Brain microvascular endothelial cell (primary cell): ENCODE measurements around the gene AMFR.

Experiments
- DNase-seq: peaks from one replicate; pipeline ENCODE4 v3.0.0-alpha.2; 2020
- H3K27ac ChIP-seq: fragments of 250-450 bp; sonication (Bioruptor Pico); 2 replicates; pipeline ENCODE4 v1.5.1; 2020; ENCODE audit warnings: mild to moderate bottlenecking, moderate library complexity
- H3K27me3 ChIP-seq: fragments of 250-450 bp; sonication (Bioruptor Pico); replicated peaks from 2 replicates; pipeline ENCODE4 v1.5.1; 2020; ENCODE audit warnings: mild to moderate bottlenecking
- H3K36me3 ChIP-seq: fragments of 250-450 bp; sonication (Bioruptor Pico); replicated peaks from 2 replicates; pipeline ENCODE4 v1.5.1; 2020; ENCODE audit warnings: mild to moderate bottlenecking
- H3K4me3 ChIP-seq: 2 replicates; pipeline ENCODE4 v1.5.1; 2011; ENCODE audit warnings: low read depth, mild to moderate bottlenecking, control low read depth, low read length, moderate library complexity
- CTCF ChIP-seq: IDR thresholded peaks from 2 replicates; pipeline ENCODE4 v1.5.1; 2011; ENCODE audit warnings: low read depth, mild to moderate bottlenecking, moderate library complexity, low read length, control low read depth, inconsistent platforms; ENCODE audit errors: missing control alignments
- in situ Hi-C: cut with HindIII; loops from 2 replicates; pipeline ENCODE4 v1.10.0; 2017; ENCODE audit warnings: low sequenced_read_pairs, low pct_ligation_motif_present

AMFR gene

GRCh38 chr16:56320811-56321558 lies 104.4 kb downstream of the AMFR start:
- TF ChIP-seq CTCF: no peak
- Histone ChIP-seq H3K36me3 (no peaks in the 10 kb centered on the region), H3K27ac (no peak overlapping the region), H3K27me3 (no peaks in the 10 kb centered on the region), H3K4me3 (no peak overlapping the region)
- in situ Hi-C loops: loop anchor here (25.0 kb wide), 1 partner anchor 384 kb away; no protein-coding TSS in a partner anchor
- DNase-seq: no peak

GRCh38 chr16:56320056-56320455 lies 105.3 kb downstream of the AMFR start:
- H3K4me3 ChIP-seq: no peak overlapping the region
- TF ChIP-seq CTCF: no peak
- no peak overlapping the region for H3K27ac ChIP-seq
- no peaks in the 10 kb centered on the region for H3K27me3 ChIP-seq
- in situ Hi-C loops: loop anchor here (25.0 kb wide), 1 partner anchor 383 kb away; no protein-coding TSS in a partner anchor
- no peak for DNase-seq
- H3K36me3 ChIP-seq: no peaks in the 10 kb centered on the region

GRCh38 chr16:56319376-56319775 lies 106.0 kb downstream of the AMFR start:
- Histone ChIP-seq H3K36me3 (no peaks in the 10 kb centered on the region), H3K4me3 (no peak overlapping the region), H3K27me3 (no peaks in the 10 kb centered on the region), H3K27ac (no peak overlapping the region)
- in situ Hi-C loops: loop anchor here (25.0 kb wide), 1 partner anchor 382 kb away; no protein-coding TSS in a partner anchor
- no peak for DNase-seq
- TF ChIP-seq CTCF: no peak

- in situ Hi-C loops: loop anchor here (25.0 kb wide), 1 partner anchor 381 kb away; no protein-coding TSS in a partner anchor
- no peaks in the 10 kb centered on the region for H3K27me3 ChIP-seq
Observed at GRCh38 chr16:56318827-56319140, 106.6 kb downstream of the AMFR start.

GRCh38 chr16:56317998-56318826 lies 107.1 kb downstream of the AMFR start:
- peak overlapping the region; percentile 40 for H3K4me3 ChIP-seq
- in situ Hi-C loops: loop anchor here (25.0 kb wide), 1 partner anchor 381 kb away; no protein-coding TSS in a partner anchor

More at GRCh38 chr16:56318827-56319140, 106.6 kb downstream of the AMFR start:
- no peak overlapping the region for H3K27ac ChIP-seq
- no peak for DNase-seq
- no peaks in the 10 kb centered on the region for H3K36me3 ChIP-seq
- TF ChIP-seq CTCF: no peak
- no peak overlapping the region for H3K4me3 ChIP-seq

More at GRCh38 chr16:56317998-56318826, 107.1 kb downstream of the AMFR start:
- TF ChIP-seq CTCF: peak; percentile 96
- H3K36me3 ChIP-seq: no peaks in the 10 kb centered on the region
- DNase-seq: peak; percentile 64
- H3K27ac ChIP-seq: no peak overlapping the region
- H3K27me3 ChIP-seq: no peaks in the 10 kb centered on the region
